ENCODE results near the gene PRSS53.

DNA sequence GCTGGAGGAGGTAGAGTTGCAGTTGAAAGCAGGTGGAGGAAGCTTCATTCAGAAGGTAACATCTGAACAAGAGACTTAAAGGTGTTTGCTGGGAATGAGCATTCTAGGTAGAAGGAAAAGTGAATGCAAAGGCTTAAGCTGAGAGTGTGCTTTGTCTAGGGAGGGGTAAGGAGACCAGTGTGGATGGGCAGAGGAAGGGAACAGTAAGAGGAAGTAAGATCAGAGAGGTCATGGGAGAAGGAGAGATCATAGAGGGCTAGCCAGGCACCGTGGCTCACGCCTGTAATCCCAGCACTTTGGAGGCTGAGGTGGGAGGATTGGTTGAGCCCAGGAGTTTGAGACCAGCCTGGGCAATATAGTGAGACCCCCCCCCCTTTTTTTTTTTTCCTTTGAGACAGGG, 52.1 kb downstream of the PRSS53 start:
- TF ChIP-seq, protein P1, sequence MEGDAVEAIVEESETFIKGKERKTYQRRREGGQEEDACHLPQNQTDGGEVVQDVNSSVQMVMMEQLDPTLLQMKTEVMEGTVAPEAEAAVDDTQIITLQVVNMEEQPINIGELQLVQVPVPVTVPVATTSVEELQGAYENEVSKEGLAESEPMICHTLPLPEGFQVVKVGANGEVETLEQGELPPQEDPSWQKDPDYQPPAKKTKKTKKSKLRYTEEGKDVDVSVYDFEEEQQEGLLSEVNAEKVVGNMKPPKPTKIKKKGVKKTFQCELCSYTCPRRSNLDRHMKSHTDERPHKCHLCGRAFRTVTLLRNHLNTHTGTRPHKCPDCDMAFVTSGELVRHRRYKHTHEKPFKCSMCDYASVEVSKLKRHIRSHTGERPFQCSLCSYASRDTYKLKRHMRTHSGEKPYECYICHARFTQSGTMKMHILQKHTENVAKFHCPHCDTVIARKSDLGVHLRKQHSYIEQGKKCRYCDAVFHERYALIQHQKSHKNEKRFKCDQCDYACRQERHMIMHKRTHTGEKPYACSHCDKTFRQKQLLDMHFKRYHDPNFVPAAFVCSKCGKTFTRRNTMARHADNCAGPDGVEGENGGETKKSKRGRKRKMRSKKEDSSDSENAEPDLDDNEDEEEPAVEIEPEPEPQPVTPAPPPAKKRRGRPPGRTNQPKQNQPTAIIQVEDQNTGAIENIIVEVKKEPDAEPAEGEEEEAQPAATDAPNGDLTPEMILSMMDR (IDR thresholded peaks at IDR 0.05), result no peak
- TF ChIP-seq POLR2A (IDR thresholded peaks at IDR 0.05), result no peak
